Measurements from ENCODE around the gene HSD17B3.
"Not testable (repeated sequence)": the region's sequence is repeated elsewhere in the genome, so short reads cannot be mapped to it uniquely, and the experiment has no call there.

Gene HSD17B3

GRCh38 chr9:96189581-96189980 lies 112.4 kb downstream of the HSD17B3 start:
- not testable (repeated sequence) for DNase-seq

DNA sequence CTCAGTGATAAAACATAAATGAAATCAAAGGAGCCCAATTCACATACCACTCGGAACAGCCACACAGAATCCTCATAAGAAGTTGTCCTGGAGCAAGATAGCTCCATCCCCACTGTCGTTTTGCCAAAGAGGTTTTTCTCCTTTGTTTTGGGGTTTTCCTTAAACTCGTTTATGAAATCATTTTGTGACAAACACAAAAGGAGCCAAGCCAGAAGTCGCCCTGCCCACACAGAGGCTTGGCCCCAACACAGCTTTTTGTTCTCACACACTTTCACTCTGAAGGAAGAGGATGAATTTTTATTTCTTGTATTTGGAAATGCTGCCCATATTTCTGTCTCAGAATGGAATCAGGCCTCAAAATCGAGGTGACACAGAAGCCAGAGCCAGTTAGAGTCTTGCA lies 113.4 kb downstream of the HSD17B3 start:
- DNase-seq: no peak

GRCh38 chr9:96187151-96187555 lies 114.8 kb downstream of the HSD17B3 start:
- DNase-seq: no peak

DNA sequence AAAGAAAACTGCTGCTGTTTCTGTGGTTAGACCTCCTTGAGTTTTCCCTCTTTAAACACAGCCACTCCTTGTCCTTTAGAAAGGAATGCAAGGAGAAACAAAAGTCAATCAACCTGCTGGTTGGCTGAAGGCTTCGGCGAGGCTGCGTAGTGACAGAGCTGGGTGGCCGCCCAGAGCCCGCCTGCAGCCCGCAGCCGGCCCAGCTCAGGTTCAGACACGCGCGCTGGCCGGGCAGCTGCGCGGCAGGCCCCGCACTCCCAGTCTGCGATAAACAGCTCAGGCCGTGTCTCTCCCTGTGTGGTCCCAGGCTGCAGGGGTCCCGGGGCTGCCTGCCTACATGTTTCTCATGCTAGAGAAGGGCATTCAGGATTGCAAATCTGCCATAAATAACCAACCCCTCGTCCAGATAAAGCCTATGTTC lies 115.4 kb downstream of the HSD17B3 start:
- no peak for DNase-seq

DNA sequence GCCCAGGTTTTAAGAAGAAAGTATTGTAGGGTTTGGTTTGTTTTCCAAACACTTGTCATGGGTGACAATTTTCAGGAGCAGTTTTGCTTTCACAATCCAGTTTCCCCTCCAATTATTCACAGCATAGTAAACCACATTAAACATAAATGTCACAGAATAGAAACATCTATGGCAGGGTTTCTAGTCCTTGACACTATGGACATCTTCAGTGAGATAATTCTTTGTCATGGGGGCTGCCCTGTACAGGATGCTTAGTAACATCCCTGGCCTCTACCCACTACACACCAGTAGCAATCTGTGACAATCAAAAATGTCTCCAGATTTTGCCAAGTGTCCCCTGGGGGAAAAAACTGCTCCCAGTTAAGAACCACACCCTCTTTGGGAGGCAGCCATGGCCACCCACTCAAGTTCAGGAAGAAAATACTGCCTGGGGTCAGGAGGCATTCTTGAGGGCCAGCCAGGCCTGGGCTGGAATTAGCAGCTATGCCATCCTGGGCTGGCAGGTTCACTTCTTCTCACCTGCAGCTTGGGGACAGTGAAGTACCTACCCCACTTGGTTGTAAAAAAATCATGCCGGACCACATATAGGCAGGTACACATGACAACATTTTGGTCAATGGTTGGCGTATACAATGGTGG lies 116.3 kb downstream of the HSD17B3 start:
- DNase-seq: no peak
